Liver (tissue), 3 donors: ENCODE measurements around the gene RPS2.

Experiments
- CTCF ChIP-seq: fragments of 150-350 bp; IDR thresholded peaks from 2 replicates; pipeline ENCODE4 v1.5.1; 2017; ENCODE audit warnings: improper control_type of control experiment, low read depth, low read length; ENCODE audit not compliant: missing input control
- EGR1 ChIP-seq, 2 donors: IDR thresholded peaks; 2 replicates each; pipeline ENCODE4 v1.6.1; 2016 to 2018; ENCODE audit warnings: antibody characterized with exemption in 2 of 2, low read depth in 2 of 2
- GABPA ChIP-seq, 2 donors: IDR thresholded peaks in 1 of 2; conservative IDR thresholded peaks in 1 of 2; 2 replicates each; pipeline ENCODE4 v1.6.1; 2016; ENCODE audit warnings: antibody characterized with exemption in 2 of 2, mild to moderate bottlenecking in 1 of 2, moderate library complexity in 1 of 2
- HNF4A ChIP-seq, 2 donors: conservative IDR thresholded peaks; 2 replicates each; pipeline ENCODE4 v1.6.1; 2016; ENCODE audit warnings: antibody characterized with exemption in 2 of 2, mild to moderate bottlenecking in 2 of 2
- JUND ChIP-seq, 2 donors: IDR thresholded peaks; 2 replicates each; pipeline ENCODE4 v1.6.1; 2016; ENCODE audit warnings: antibody characterized with exemption in 2 of 2
- MAX ChIP-seq: IDR thresholded peaks from 2 replicates; pipeline ENCODE4 v1.6.1; 2016; ENCODE audit warnings: antibody characterized with exemption
- NR2F2 ChIP-seq: IDR thresholded peaks from 2 replicates; pipeline ENCODE4 v1.6.1; 2016; ENCODE audit warnings: antibody characterized with exemption
- RAD21 ChIP-seq, 2 donors: IDR thresholded peaks; 2 replicates each; pipeline ENCODE4 v1.6.1; 2016; ENCODE audit warnings: antibody characterized with exemption in 2 of 2, mild to moderate bottlenecking in 2 of 2
- REST ChIP-seq: IDR thresholded peaks from 2 replicates; pipeline ENCODE4 v1.6.1; 2016; ENCODE audit warnings: antibody characterized with exemption, mild to moderate bottlenecking
- RXRA ChIP-seq, 2 donors: IDR thresholded peaks; 2 replicates each; pipeline ENCODE4 v1.6.1; 2017 to 2018; ENCODE audit warnings: antibody characterized with exemption in 2 of 2, mild to moderate bottlenecking in 1 of 2
- SP1 ChIP-seq: IDR thresholded peaks from 2 replicates; pipeline ENCODE4 v1.6.1; 2018; ENCODE audit warnings: antibody characterized with exemption, mild to moderate bottlenecking
- TAF1 ChIP-seq: conservative IDR thresholded peaks from 2 replicates; pipeline ENCODE4 v1.6.1; 2016; ENCODE audit warnings: antibody characterized with exemption, mild to moderate bottlenecking
- YY1 ChIP-seq: IDR thresholded peaks from 2 replicates; pipeline ENCODE4 v1.6.1; 2016; ENCODE audit warnings: antibody characterized with exemption, mild to moderate bottlenecking
- donor health status: healthy.
- donor health status: healthy.

- TF ChIP-seq GABPA (IDR thresholded peaks at IDR 0.05 in 1 of 2, conservative IDR thresholded peaks at IDR 0.05 in 1 of 2) (peak; percentile 19 to 88), CTCF (no peak), EGR1 (IDR thresholded peaks at IDR 0.05; ENCODE audit: low read depth in 2 of 2) (peak in 1 of 2 donors; percentile 51), NR2F2 (no peak), RAD21 (IDR thresholded peaks at IDR 0.05) (no peak), TAF1 (peak; percentile 89), JUND (IDR thresholded peaks at IDR 0.05) (no peak), REST (peak; percentile 92), YY1 (peak; percentile 79), RXRA (IDR thresholded peaks at IDR 0.05) (peak; percentile 43 to 45), SP1 (peak; percentile 93), MAX (no peak), HNF4A (conservative IDR thresholded peaks at IDR 0.05) (peak; percentile 40 to 46)
Observed at GRCh38 chr16:1942810-1943726, 21.6 kb downstream of the RPS2 start, which contains the start of gene MSRB1.
